Activated CD4-positive, alpha-beta T cell treated with anti-CD3 and anti-CD28 coated beads, Interleukin-2, amount 10 ng/mL, durations not matched to agents 24 days and 14 days (primary cell): ENCODE results near the gene SUCLG2. TPM values are rescaled to one million over a fixed set of nuclear protein-coding genes. Genes with fewer than 3 reads are reported as not detected.

Source experiments
- DNase-seq: peaks from one replicate; pipeline ENCODE4 v3.0.0; 2022
- H3K27ac Mint-ChIP-seq: one replicate; pipeline ENCODE4 v1.8.0; 2022; ENCODE audit warnings: mild to moderate bottlenecking, mixed read lengths
- H3K27me3 Mint-ChIP-seq: one replicate; pipeline ENCODE4 v1.8.0; 2022; ENCODE audit warnings: mixed read lengths
- H3K36me3 Mint-ChIP-seq: one replicate; pipeline ENCODE4 v1.8.0; 2022; ENCODE audit warnings: low read depth, mild to moderate bottlenecking, mixed read lengths
- H3K4me1 Mint-ChIP-seq: one replicate; pipeline ENCODE4 v1.8.0; 2021; ENCODE audit warnings: mixed read lengths
- H3K4me3 Mint-ChIP-seq: one replicate; pipeline ENCODE4 v1.8.0; 2022; ENCODE audit warnings: mild to moderate bottlenecking, moderate library complexity, mixed read lengths
- H3K9me3 Mint-ChIP-seq: one replicate; pipeline ENCODE4 v1.8.0; 2021; ENCODE audit warnings: mixed read lengths
- intact Hi-C: fragments of 100-400 bp; cut with micrococcal nuclease; formaldehyde crosslinking; loops from one replicate; pipeline ENCODE4 v1.15.1; 2023
- total RNA-seq: library from RNA; stranded (reverse); gene quantifications from 2 replicates; pipeline ENCODE4 v1.2.3, GENCODE V29; 2022

The SUCLG2 gene
- total RNA-seq, 1 donor from 2014 or later: 33.2 TPM

- Mint-ChIP-seq H3K27ac (no peak overlapping the region), H3K27me3 (no peaks in the 10 kb centered on the region), H3K9me3 (peaks cover 3% of the 10 kb centered on the region), H3K4me1 (peaks cover 3% of the 10 kb centered on the region), H3K36me3 (peaks cover 50% of the 10 kb centered on the region), H3K4me3 (no peak overlapping the region)
- intact Hi-C loops: no loop called here
- DNase-seq: no peak
Measured at GRCh38 chr3:67524046-67524445, 130.4 kb downstream of the SUCLG2 start.

GRCh38 chr3:67522081-67522480 lies 132.3 kb downstream of the SUCLG2 start:
- no peak for DNase-seq
- H3K4me3 Mint-ChIP-seq: no peak overlapping the region
- H3K27ac Mint-ChIP-seq: no peak overlapping the region
- peaks cover 3% of the 10 kb centered on the region for H3K4me1 Mint-ChIP-seq
- intact Hi-C loops: no loop called here
- H3K27me3 Mint-ChIP-seq: no peaks in the 10 kb centered on the region
- peaks cover 46% of the 10 kb centered on the region for H3K36me3 Mint-ChIP-seq
- H3K9me3 Mint-ChIP-seq: peaks cover 3% of the 10 kb centered on the region

- Mint-ChIP-seq H3K9me3 (peaks cover under 1% of the 10 kb centered on the region), H3K36me3 (peaks cover 40% of the 10 kb centered on the region), H3K4me1 (peaks cover under 1% of the 10 kb centered on the region), H3K27me3 (no peaks in the 10 kb centered on the region), H3K4me3 (no peak overlapping the region), H3K27ac (no peak overlapping the region)
- intact Hi-C loops: no loop called here
- no peak for DNase-seq
Measured at GRCh38 chr3:67521053-67521646, 133.3 kb downstream of the SUCLG2 start.

- Mint-ChIP-seq H3K36me3 (peaks cover 39% of the 10 kb centered on the region), H3K27me3 (no peaks in the 10 kb centered on the region), H3K9me3 (no peaks in the 10 kb centered on the region), H3K27ac (no peak overlapping the region), H3K4me1 (no peaks in the 10 kb centered on the region), H3K4me3 (no peak overlapping the region)
- no peak for DNase-seq
- intact Hi-C loops: no loop called here
Measured at GRCh38 chr3:67518236-67518635, 136.2 kb downstream of the SUCLG2 start.

GRCh38 chr3:67517781-67518180 lies 136.6 kb downstream of the SUCLG2 start:
- no peak overlapping the region for H3K27ac Mint-ChIP-seq
- intact Hi-C loops: no loop called here
- H3K4me1 Mint-ChIP-seq: no peaks in the 10 kb centered on the region
- no peak overlapping the region for H3K4me3 Mint-ChIP-seq
- H3K27me3 Mint-ChIP-seq: no peaks in the 10 kb centered on the region
- peaks cover 39% of the 10 kb centered on the region for H3K36me3 Mint-ChIP-seq
- no peak for DNase-seq
- H3K9me3 Mint-ChIP-seq: no peaks in the 10 kb centered on the region

- Mint-ChIP-seq H3K36me3 (peaks cover 41% of the 10 kb centered on the region), H3K9me3 (no peaks in the 10 kb centered on the region), H3K27me3 (no peaks in the 10 kb centered on the region), H3K4me3 (no peak overlapping the region), H3K27ac (no peak overlapping the region), H3K4me1 (no peaks in the 10 kb centered on the region)
- DNase-seq: no peak
- intact Hi-C loops: no loop called here
Measured at GRCh38 chr3:67516496-67516895, 137.9 kb downstream of the SUCLG2 start.

- intact Hi-C loops: no loop called here
- peaks cover 3% of the 10 kb centered on the region for H3K4me1 Mint-ChIP-seq
- no peak overlapping the region for H3K4me3 Mint-ChIP-seq
- no peak overlapping the region for H3K27ac Mint-ChIP-seq
- no peak for DNase-seq
- no peaks in the 10 kb centered on the region for H3K27me3 Mint-ChIP-seq
- H3K36me3 Mint-ChIP-seq: peaks cover 44% of the 10 kb centered on the region
- H3K9me3 Mint-ChIP-seq: no peaks in the 10 kb centered on the region
Measured at GRCh38 chr3:67515778-67516177, 138.6 kb downstream of the SUCLG2 start.

- intact Hi-C loops: no loop called here
- Mint-ChIP-seq H3K4me1 (peaks cover 3% of the 10 kb centered on the region), H3K27ac (no peak overlapping the region), H3K4me3 (no peak overlapping the region), H3K27me3 (no peaks in the 10 kb centered on the region), H3K36me3 (peaks cover 20% of the 10 kb centered on the region), H3K9me3 (no peaks in the 10 kb centered on the region)
- DNase-seq: no peak
Measured at GRCh38 chr3:67509471-67510075, 144.8 kb downstream of the SUCLG2 start.

GRCh38 chr3:67507584-67507983 lies 146.8 kb downstream of the SUCLG2 start:
- DNase-seq: no peak
- Mint-ChIP-seq H3K4me1 (peaks cover 3% of the 10 kb centered on the region), H3K4me3 (no peak overlapping the region), H3K36me3 (peaks cover 15% of the 10 kb centered on the region), H3K9me3 (no peaks in the 10 kb centered on the region), H3K27me3 (no peaks in the 10 kb centered on the region), H3K27ac (no peak overlapping the region)
- intact Hi-C loops: no loop called here

GRCh38 chr3:67500709-67501108 lies 153.7 kb downstream of the SUCLG2 start:
- no peak for DNase-seq
- intact Hi-C loops: no loop called here
- H3K4me3 Mint-ChIP-seq: no peak overlapping the region
- no peaks in the 10 kb centered on the region for H3K4me1 Mint-ChIP-seq
- H3K27ac Mint-ChIP-seq: no peak overlapping the region
- H3K27me3 Mint-ChIP-seq: no peaks in the 10 kb centered on the region
- H3K9me3 Mint-ChIP-seq: no peaks in the 10 kb centered on the region
- peaks cover 11% of the 10 kb centered on the region for H3K36me3 Mint-ChIP-seq

- no peak for DNase-seq
- Mint-ChIP-seq H3K27me3 (no peaks in the 10 kb centered on the region), H3K4me1 (no peaks in the 10 kb centered on the region), H3K36me3 (peaks cover 30% of the 10 kb centered on the region), H3K9me3 (no peaks in the 10 kb centered on the region), H3K4me3 (no peak overlapping the region), H3K27ac (no peak overlapping the region)
- intact Hi-C loops: no loop called here
Measured at GRCh38 chr3:67497746-67498145, 156.7 kb downstream of the SUCLG2 start.

- H3K27ac Mint-ChIP-seq: no peak overlapping the region
- H3K4me3 Mint-ChIP-seq: no peak overlapping the region
- peaks cover 38% of the 10 kb centered on the region for H3K36me3 Mint-ChIP-seq
- no peaks in the 10 kb centered on the region for H3K9me3 Mint-ChIP-seq
- intact Hi-C loops: no loop called here
- H3K4me1 Mint-ChIP-seq: no peaks in the 10 kb centered on the region
- DNase-seq: no peak
- no peaks in the 10 kb centered on the region for H3K27me3 Mint-ChIP-seq
Measured at GRCh38 chr3:67495751-67496150, 158.7 kb downstream of the SUCLG2 start.

- Mint-ChIP-seq H3K36me3 (peaks cover 46% of the 10 kb centered on the region), H3K4me1 (peaks cover 6% of the 10 kb centered on the region), H3K27me3 (no peaks in the 10 kb centered on the region), H3K9me3 (no peaks in the 10 kb centered on the region), H3K4me3 (no peak overlapping the region), H3K27ac (no peak overlapping the region)
- intact Hi-C loops: no loop called here
- DNase-seq: no peak
Measured at GRCh38 chr3:67493808-67494207, 160.6 kb downstream of the SUCLG2 start.

- intact Hi-C loops: no loop called here
- H3K36me3 Mint-ChIP-seq: peaks cover 51% of the 10 kb centered on the region
- peaks cover 7% of the 10 kb centered on the region for H3K4me1 Mint-ChIP-seq
- H3K9me3 Mint-ChIP-seq: no peaks in the 10 kb centered on the region
- no peak overlapping the region for H3K27ac Mint-ChIP-seq
- no peak overlapping the region for H3K4me3 Mint-ChIP-seq
- no peaks in the 10 kb centered on the region for H3K27me3 Mint-ChIP-seq
- DNase-seq: no peak
Measured at GRCh38 chr3:67490658-67491057, 163.8 kb downstream of the SUCLG2 start.

GRCh38 chr3:67489816-67490215 lies 164.6 kb downstream of the SUCLG2 start:
- Mint-ChIP-seq H3K36me3 (peaks cover 45% of the 10 kb centered on the region), H3K27me3 (no peaks in the 10 kb centered on the region), H3K4me3 (no peak overlapping the region), H3K9me3 (no peaks in the 10 kb centered on the region), H3K4me1 (peaks cover 7% of the 10 kb centered on the region), H3K27ac (no peak overlapping the region)
- DNase-seq: no peak
- intact Hi-C loops: no loop called here
